GM23338 (cell line): ENCODE data around the gene SEC23A.

Source experiments
- CREB1 ChIP-seq: fragments of 250-450 bp; sonication (Bioruptor Pico); IDR thresholded peaks from 2 replicates; pipeline ENCODE4 v1.5.0; 2020; ENCODE audit warnings: low read depth, mild to moderate bottlenecking, moderate library complexity
- ETS1 ChIP-seq: IDR thresholded peaks from 2 replicates; pipeline ENCODE4 v1.6.1; 2016; ENCODE audit warnings: antibody characterized with exemption
- EZH2 ChIP-seq: fragments of 200-600 bp; sonication (generic); IDR thresholded peaks from one replicate; pipeline ENCODE4 v1.8.0; 2017; ENCODE audit warnings: antibody characterized with exemption, mild to moderate bottlenecking, low read depth; ENCODE audit not compliant: unreplicated experiment
- EZH2phosphoT487 ChIP-seq: fragments of 200-600 bp; sonication (generic); IDR thresholded peaks from one replicate; pipeline ENCODE4 v1.8.1; 2018; ENCODE audit warnings: antibody characterized with exemption; ENCODE audit not compliant: unreplicated experiment
- JUNB ChIP-seq: IDR thresholded peaks from one replicate; pipeline ENCODE4 v1.6.1; 2016; ENCODE audit warnings: antibody characterized with exemption; ENCODE audit not compliant: unreplicated experiment
- NANOG ChIP-seq: IDR thresholded peaks from 2 replicates; pipeline ENCODE4 v1.6.1; 2016; ENCODE audit warnings: antibody characterized with exemption, borderline replicate concordance
- POLR2AphosphoS5 ChIP-seq: IDR thresholded peaks from 2 replicates; pipeline ENCODE4 v1.6.1; 2016; ENCODE audit warnings: antibody characterized with exemption, low read depth
- REST ChIP-seq: IDR thresholded peaks from one replicate; pipeline ENCODE4 v1.6.1; 2018; ENCODE audit warnings: antibody characterized with exemption; ENCODE audit not compliant: unreplicated experiment
- TF ChIP-seq, protein P1 (sequence below), 2 experiments: fragments of 200-600 bp in 1 of 2; sonication (generic) in 1 of 2; conservative IDR thresholded peaks; 2 replicates each; pipeline versions ENCODE4 v1.5.1 to v1.6.1; 2016 to 2017; ENCODE audit warnings: antibody characterized with exemption in 2 of 2, low read depth in 2 of 2, mild to moderate bottlenecking in 2 of 2, moderate library complexity in 1 of 2

- no peak for TF ChIP-seq EZH2
- TF ChIP-seq, protein P1, sequence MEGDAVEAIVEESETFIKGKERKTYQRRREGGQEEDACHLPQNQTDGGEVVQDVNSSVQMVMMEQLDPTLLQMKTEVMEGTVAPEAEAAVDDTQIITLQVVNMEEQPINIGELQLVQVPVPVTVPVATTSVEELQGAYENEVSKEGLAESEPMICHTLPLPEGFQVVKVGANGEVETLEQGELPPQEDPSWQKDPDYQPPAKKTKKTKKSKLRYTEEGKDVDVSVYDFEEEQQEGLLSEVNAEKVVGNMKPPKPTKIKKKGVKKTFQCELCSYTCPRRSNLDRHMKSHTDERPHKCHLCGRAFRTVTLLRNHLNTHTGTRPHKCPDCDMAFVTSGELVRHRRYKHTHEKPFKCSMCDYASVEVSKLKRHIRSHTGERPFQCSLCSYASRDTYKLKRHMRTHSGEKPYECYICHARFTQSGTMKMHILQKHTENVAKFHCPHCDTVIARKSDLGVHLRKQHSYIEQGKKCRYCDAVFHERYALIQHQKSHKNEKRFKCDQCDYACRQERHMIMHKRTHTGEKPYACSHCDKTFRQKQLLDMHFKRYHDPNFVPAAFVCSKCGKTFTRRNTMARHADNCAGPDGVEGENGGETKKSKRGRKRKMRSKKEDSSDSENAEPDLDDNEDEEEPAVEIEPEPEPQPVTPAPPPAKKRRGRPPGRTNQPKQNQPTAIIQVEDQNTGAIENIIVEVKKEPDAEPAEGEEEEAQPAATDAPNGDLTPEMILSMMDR (conservative IDR thresholded peaks at IDR 0.05; ENCODE audit: low read depth in 2 of 2): no peak
- no peak for TF ChIP-seq REST
- no peak for TF ChIP-seq EZH2phosphoT487
- no peak for TF ChIP-seq JUNB
- TF ChIP-seq POLR2AphosphoS5: no peak
- TF ChIP-seq NANOG: no peak
- no peak for TF ChIP-seq CREB1 (CRISPR knock-in tag)
- no peak for TF ChIP-seq ETS1
These were observed 66.3 kb downstream of the SEC23A start for GRCh38 chr14:39036760-39037159.
